ENCODE results near the gene PPME1. TPM values are rescaled to one million over a fixed set of nuclear protein-coding genes. Genes with fewer than 3 reads are reported as not detected.

Gene PPME1
- total RNA-seq, 1 experiment from 2014 or later: 68.3 TPM

- intact Hi-C loops (cut with micrococcal nuclease): no loop called here
- H3K4me1 ChIP-seq (ENCODE audit: control insufficient read depth in 1 of 2, insufficient read depth in 2 of 2, low read length in 2 of 2): peaks cover 2 to 19% of the 10 kb centered on the region in 2 experiments; a peak in 2 of 4 replicates
- H3K79me2 ChIP-seq (ENCODE audit: insufficient read depth, low read length): peaks cover 90% of the 10 kb centered on the region
- no peaks in the 10 kb centered on the region for H3K9me3 ChIP-seq (ENCODE audit: control insufficient read depth in 1 of 2, insufficient read depth in 1 of 2, low read depth in 1 of 2, low read length in 2 of 2)
- peaks cover 18% of the 10 kb centered on the region; the same call in 1 of the 2 replicates for H4K20me1 ChIP-seq (ENCODE audit: insufficient read depth)
- H3K4me3 ChIP-seq (replicated peaks in 1 of 2; ENCODE audit: low read depth in 1 of 2, low read length in 2 of 2): no peak overlapping the region
- ATAC-seq: no peak
- no peak overlapping the region for H3K27ac ChIP-seq (ENCODE audit: low read depth, low read length)
- DNase-seq (ENCODE audit: low read depth, low spot score): no peak
- H3K9me2 ChIP-seq (ENCODE audit: insufficient read depth): no peaks in the 10 kb centered on the region
- H3K27me3 ChIP-seq (ENCODE audit: insufficient read depth, low read length): no peaks in the 10 kb centered on the region
- H2AFZ ChIP-seq (ENCODE audit: low read depth, low read length, poor library complexity, severe bottlenecking): no peak overlapping the region
- TF ChIP-seq POLR2AphosphoS5 (IDR thresholded peaks at IDR 0.05; ENCODE audit: low read depth, low read length): no peak
- TF ChIP-seq ZNF274 (IDR thresholded peaks at IDR 0.05; ENCODE audit: low read depth, low read length): no peak
- no peak for TF ChIP-seq ELF1 (IDR thresholded peaks at IDR 0.05; ENCODE audit: borderline replicate concordance, low read depth)
- TF ChIP-seq ZFX (IDR thresholded peaks at IDR 0.05): no peak
- no peak for TF ChIP-seq POLR2A (IDR thresholded peaks at IDR 0.05; ENCODE audit: borderline replicate concordance, extremely low read depth, insufficient read depth, insufficient read length)
- TF ChIP-seq, protein P1, sequence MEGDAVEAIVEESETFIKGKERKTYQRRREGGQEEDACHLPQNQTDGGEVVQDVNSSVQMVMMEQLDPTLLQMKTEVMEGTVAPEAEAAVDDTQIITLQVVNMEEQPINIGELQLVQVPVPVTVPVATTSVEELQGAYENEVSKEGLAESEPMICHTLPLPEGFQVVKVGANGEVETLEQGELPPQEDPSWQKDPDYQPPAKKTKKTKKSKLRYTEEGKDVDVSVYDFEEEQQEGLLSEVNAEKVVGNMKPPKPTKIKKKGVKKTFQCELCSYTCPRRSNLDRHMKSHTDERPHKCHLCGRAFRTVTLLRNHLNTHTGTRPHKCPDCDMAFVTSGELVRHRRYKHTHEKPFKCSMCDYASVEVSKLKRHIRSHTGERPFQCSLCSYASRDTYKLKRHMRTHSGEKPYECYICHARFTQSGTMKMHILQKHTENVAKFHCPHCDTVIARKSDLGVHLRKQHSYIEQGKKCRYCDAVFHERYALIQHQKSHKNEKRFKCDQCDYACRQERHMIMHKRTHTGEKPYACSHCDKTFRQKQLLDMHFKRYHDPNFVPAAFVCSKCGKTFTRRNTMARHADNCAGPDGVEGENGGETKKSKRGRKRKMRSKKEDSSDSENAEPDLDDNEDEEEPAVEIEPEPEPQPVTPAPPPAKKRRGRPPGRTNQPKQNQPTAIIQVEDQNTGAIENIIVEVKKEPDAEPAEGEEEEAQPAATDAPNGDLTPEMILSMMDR (IDR thresholded peaks at IDR 0.05 in 2 of 3, conservative IDR thresholded peaks at IDR 0.05 in 1 of 3; ENCODE audit: borderline replicate concordance in 1 of 3, insufficient read depth in 1 of 3, low read depth in 2 of 3, low read length in 2 of 3): no peak
- TF ChIP-seq EGR1 (IDR thresholded peaks at IDR 0.05; ENCODE audit: low read depth): no peak
- TF ChIP-seq, protein P2, sequence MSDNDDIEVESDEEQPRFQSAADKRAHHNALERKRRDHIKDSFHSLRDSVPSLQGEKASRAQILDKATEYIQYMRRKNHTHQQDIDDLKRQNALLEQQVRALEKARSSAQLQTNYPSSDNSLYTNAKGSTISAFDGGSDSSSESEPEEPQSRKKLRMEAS (IDR thresholded peaks at IDR 0.05): no peak
- no peak for TF ChIP-seq REST (IDR thresholded peaks at IDR 0.05; ENCODE audit: low read depth)
- TF ChIP-seq TCF7L2 (IDR thresholded peaks at IDR 0.05; ENCODE audit: borderline replicate concordance, extremely low read depth, insufficient read depth, insufficient read length): no peak
- no peak for TF ChIP-seq CBX3 (IDR thresholded peaks at IDR 0.05; ENCODE audit: low read depth)
- TF ChIP-seq JUND (IDR thresholded peaks at IDR 0.05): no peak
- TF ChIP-seq SRF (IDR thresholded peaks at IDR 0.05; ENCODE audit: low read depth): no peak
- TF ChIP-seq EZH2 (IDR thresholded peaks at IDR 0.05): no peak
- TF ChIP-seq YY1 (IDR thresholded peaks at IDR 0.05; ENCODE audit: extremely low read depth, insufficient replicate concordance, low read depth, low read length): no peak
- no peak for TF ChIP-seq SIN3A (IDR thresholded peaks at IDR 0.05; ENCODE audit: low read depth)
- no peak overlapping the region for H3K4me2 ChIP-seq (ENCODE audit: low read length)
- ChIA-PET POLR2A (no interaction called here), RAD21 (ENCODE audit: low non-redundant PET in 1 of 2, low total read pairs in 2 of 2, uncharacterized antibody in 2 of 2, unreplicated experiment in 2 of 2) (no interaction called here), CTCF (no interaction called here)
- no TSS peak for BruUV-seq (replicated peaks)
- no peak overlapping the region for H3K9ac ChIP-seq (ENCODE audit: low read length)
- H3K36me3 ChIP-seq (ENCODE audit: control insufficient read depth in 1 of 2, insufficient read depth in 2 of 2, low read length in 2 of 2): no peaks in the 10 kb centered on the region
Measured at GRCh38 chr11:74185695-74186094, 14.6 kb downstream of the PPME1 start.
